HCT116 (cell line): Measurements from ENCODE around the gene CDC42SE2. TPM values are rescaled to one million over a fixed set of nuclear protein-coding genes. Genes with fewer than 3 reads are reported as not detected.

Experiments
- ATAC-seq: fragments of 200-7000 bp; cut with Tn5 transposase; 2 replicates; pipeline ENCODE4 v1.9.1; 2020; ENCODE audit warnings: mild to moderate bottlenecking, moderate library complexity
- BruUV-seq: library from RNA; stranded (reverse); fragments of 400-500 nt; replicated peaks from 2 replicates; lab custom pipeline; 2021; lab: Mats Ljungman, UMichigan
- CTCF ChIA-PET: fragments of 300-600 bp; sonication (Branson Sonifier 250); formaldehyde crosslinking; loops from one replicate; lab custom pipeline; 2021; ENCODE audit warnings: antibody characterized with exemption; lab: Charles Lee
- POLR2A ChIA-PET: fragments of 300-600, 350-600 bp; sonication (Branson Sonifier 250); formaldehyde crosslinking; loops from one replicate; lab custom pipeline; 2021; ENCODE audit warnings: antibody characterized with exemption; lab: Charles Lee
- RAD21 ChIA-PET, 2 experiments: fragments of 300-600 bp; sonication (Branson Sonifier 250); formaldehyde crosslinking; loops; one replicate each; lab custom pipeline; 2023; ENCODE audit warnings: low total read pairs in 2 of 2; ENCODE audit not compliant: uncharacterized antibody in 2 of 2, unreplicated experiment in 2 of 2, low non-redundant PET in 1 of 2; lab: Charles Lee
- DNase-seq: peaks from one replicate; pipeline ENCODE4 v3.0.0-alpha.2; 2010; ENCODE audit warnings: low read depth, low spot score
- H2AFZ ChIP-seq: fragments of 200-600 bp; shearing (Covaris generic), sonication (generic); 2 replicates; pipeline ENCODE4 v1.6.1; 2017; ENCODE audit warnings: low read depth, mixed run types, mixed read lengths, antibody characterized with exemption, low read length; ENCODE audit not compliant: poor library complexity, severe bottlenecking
- H3K27ac ChIP-seq: 2 replicates; pipeline ENCODE4 v1.5.1; 2012; ENCODE audit warnings: low read depth, low read length
- H3K27me3 ChIP-seq: fragments of 200-600 bp; sonication (generic); 2 replicates; pipeline ENCODE4 v1.6.1; 2016; ENCODE audit warnings: mixed run types, low read length, mixed read lengths; ENCODE audit not compliant: insufficient read depth
- H3K36me3 ChIP-seq, 2 experiments: fragments of 200-500 bp in 1 of 2; fragments of 200-600 bp in 1 of 2; sonication (Bioruptor generic) in 1 of 2; sonication (generic) in 1 of 2; 2 replicates each; pipeline versions ENCODE4 v1.5.1 to v1.6.1; 2014 to 2016; ENCODE audit warnings: low read length in 2 of 2, inconsistent platforms in 1 of 2, mixed read lengths in 1 of 2, mixed run types in 1 of 2; ENCODE audit not compliant: insufficient read depth in 2 of 2, control insufficient read depth in 1 of 2
- H3K4me1 ChIP-seq, 2 experiments: fragments of 200-600 bp in 1 of 2; sonication (generic) in 1 of 2; 2 replicates each; pipeline versions ENCODE4 v1.5.1 to v1.6.1; 2012 to 2017; ENCODE audit warnings: low read length in 2 of 2, inconsistent platforms in 1 of 2, mild to moderate bottlenecking in 1 of 2, mixed read lengths in 1 of 2, mixed run types in 1 of 2, moderate library complexity in 1 of 2; ENCODE audit not compliant: insufficient read depth in 2 of 2, control insufficient read depth in 1 of 2
- H3K4me2 ChIP-seq: fragments of 200-600 bp; sonication (generic); 2 replicates; pipeline ENCODE4 v1.6.1; 2017; ENCODE audit warnings: mixed run types, low read length, mixed read lengths
- H3K4me3 ChIP-seq, 2 experiments: fragments of 200-600 bp in 1 of 2; sonication (generic) in 1 of 2; replicated peaks in 1 of 2; 2 replicates each; pipeline ENCODE4 v1.5.1; 2011 to 2016; ENCODE audit warnings: low read length in 2 of 2, control low read depth in 1 of 2, low read depth in 1 of 2, mild to moderate bottlenecking in 1 of 2, mixed read lengths in 1 of 2, mixed run types in 1 of 2
- H3K79me2 ChIP-seq: fragments of 200-600 bp; sonication (generic); 2 replicates; pipeline ENCODE4 v1.6.1; 2017; ENCODE audit warnings: mild to moderate bottlenecking, mixed run types, low read length, moderate library complexity, mixed read lengths; ENCODE audit not compliant: insufficient read depth
- H3K9ac ChIP-seq: fragments of 200-600 bp; sonication (generic); 2 replicates; pipeline ENCODE4 v1.6.1; 2016; ENCODE audit warnings: low read length, mixed read lengths
- H3K9me2 ChIP-seq: fragments of 200-600 bp; sonication (generic), shearing (Covaris generic); 2 replicates; pipeline ENCODE4 v1.6.1; 2017; ENCODE audit warnings: mixed run types, mild to moderate bottlenecking, moderate library complexity; ENCODE audit not compliant: insufficient read depth
- H3K9me3 ChIP-seq, 2 experiments: fragments of 200-500 bp in 1 of 2; fragments of 200-600 bp in 1 of 2; sonication (Bioruptor generic) in 1 of 2; sonication (generic) in 1 of 2; 2 replicates each; pipeline ENCODE4 v1.6.1; 2014 to 2017; ENCODE audit warnings: low read length in 2 of 2, mixed read lengths in 2 of 2, inconsistent platforms in 1 of 2, low read depth in 1 of 2, mild to moderate bottlenecking in 1 of 2, mixed run types in 1 of 2, moderate library complexity in 1 of 2; ENCODE audit not compliant: control insufficient read depth in 1 of 2, insufficient read depth in 1 of 2
- H4K20me1 ChIP-seq: fragments of 200-600 bp; sonication (generic), shearing (Covaris generic); 2 replicates; pipeline ENCODE4 v1.6.1; 2017; ENCODE audit warnings: mixed run types, mild to moderate bottlenecking, moderate library complexity; ENCODE audit not compliant: insufficient read depth
- ATF3 ChIP-seq: IDR thresholded peaks from 2 replicates; pipeline ENCODE4 v1.6.1; 2012
- CBX3 ChIP-seq: IDR thresholded peaks from 2 replicates; pipeline ENCODE4 v1.6.1; 2012; ENCODE audit warnings: low read depth
- ELF1 ChIP-seq: IDR thresholded peaks from 2 replicates; pipeline ENCODE4 v1.6.1; 2012; ENCODE audit warnings: low read depth, borderline replicate concordance
- EZH2 ChIP-seq: fragments of 200-600 bp; sonication (generic); IDR thresholded peaks from 2 replicates; pipeline ENCODE4 v1.6.1; 2017; ENCODE audit warnings: antibody characterized with exemption, mixed run types
- EZH2phosphoT487 ChIP-seq: fragments of 200-600 bp; IDR thresholded peaks from 2 replicates; pipeline ENCODE4 v1.6.1; 2018; ENCODE audit warnings: antibody characterized with exemption, borderline replicate concordance
- POLR2A ChIP-seq: IDR thresholded peaks from 2 replicates; pipeline ENCODE4 v1.7.0; 2011; ENCODE audit warnings: borderline replicate concordance; ENCODE audit not compliant: insufficient read depth, insufficient read length; ENCODE audit errors: extremely low read depth
- POLR2AphosphoS5 ChIP-seq: IDR thresholded peaks from 2 replicates; pipeline ENCODE4 v1.6.1; 2011; ENCODE audit warnings: mild to moderate bottlenecking, low read depth, low read length, moderate library complexity
- SP1 ChIP-seq: IDR thresholded peaks from 2 replicates; pipeline ENCODE4 v1.6.1; 2012; ENCODE audit warnings: low read depth
- YY1 ChIP-seq: IDR thresholded peaks from 2 replicates; pipeline ENCODE4 v1.6.1; 2011; ENCODE audit warnings: low read length, low read depth, moderate library complexity, mild to moderate bottlenecking; ENCODE audit not compliant: insufficient replicate concordance; ENCODE audit errors: extremely low read depth
- ZFX ChIP-seq: fragments of 450-650 bp; IDR thresholded peaks from 2 replicates; pipeline ENCODE4 v1.6.1; 2017
- intact Hi-C: fragments of 100-400 bp; cut with micrococcal nuclease; formaldehyde crosslinking; loops from 2 replicates; pipeline ENCODE4 v1.10.0; 2022
- total RNA-seq: library from RNA; stranded (reverse); gene quantifications from one replicate; pipeline ENCODE4 v1.2.1, GENCODE V29; 2021; ENCODE audit not compliant: unreplicated experiment

Gene CDC42SE2
- total RNA-seq, 1 experiment from 2014 or later: 27.0 TPM

- Histone ChIP-seq H3K27ac (no peak overlapping the region), H4K20me1 (no peaks in the 10 kb centered on the region), H3K36me3 (peaks cover 4% of the 10 kb centered on the region in 2 experiments; a peak in 2 of 4 replicates), H3K79me2 (no peaks in the 10 kb centered on the region; the same call in 1 of the 2 replicates), H3K9ac (no peak overlapping the region), H3K4me1 (peaks cover 0 to 5% of the 10 kb centered on the region in 2 experiments; a peak in 1 of 4 replicates), H3K9me2 (no peaks in the 10 kb centered on the region), H3K9me3 (no peaks in the 10 kb centered on the region), H3K4me3 (no peak overlapping the region), H3K27me3 (no peaks in the 10 kb centered on the region), H3K4me2 (no peak overlapping the region), H2AFZ (no peak overlapping the region)
- ChIA-PET POLR2A (no interaction called here), CTCF (no interaction called here), RAD21 (no interaction called here)
- ATAC-seq (no peak), DNase-seq (no peak)
- TF ChIP-seq ATF3 (no peak), ZFX (no peak), EZH2phosphoT487 (no peak), YY1 (no peak), POLR2A (no peak), ELF1 (no peak), EZH2 (no peak), POLR2AphosphoS5 (no peak)
- BruUV-seq: TSS peak; percentile 34
- intact Hi-C loops: loop anchor here (10.0 kb wide), 1 partner anchor 1482 kb away; the partner anchor contains the start of gene CHSY3
Measured at GRCh38 chr5:131386779-131387178, 122.9 kb downstream of the CDC42SE2 start.

GRCh38 chr5:131387255-131387654 lies 123.4 kb downstream of the CDC42SE2 start:
- Histone ChIP-seq H3K9ac (no peak overlapping the region), H3K36me3 (peaks cover 4 to 6% of the 10 kb centered on the region in 2 experiments; a peak in 2 of 4 replicates), H3K79me2 (no peaks in the 10 kb centered on the region; the same call in 1 of the 2 replicates), H4K20me1 (no peaks in the 10 kb centered on the region), H3K27ac (no peak overlapping the region), H3K4me3 (no peak overlapping the region), H3K27me3 (no peaks in the 10 kb centered on the region), H3K4me2 (no peak overlapping the region), H3K9me2 (no peaks in the 10 kb centered on the region), H3K9me3 (no peaks in the 10 kb centered on the region), H3K4me1 (peaks cover 0 to 4% of the 10 kb centered on the region in 2 experiments; a peak in 1 of 4 replicates), H2AFZ (no peak overlapping the region)
- BruUV-seq: no TSS peak
- ChIA-PET CTCF (no interaction called here), RAD21 (no interaction called here), POLR2A (no interaction called here)
- intact Hi-C loops: loop anchor here (10.0 kb wide), 1 partner anchor 1482 kb away; the partner anchor contains the start of gene CHSY3
- ATAC-seq (no peak), DNase-seq (no peak)
- no peak for TF ChIP-seq POLR2AphosphoS5
- TF ChIP-seq SP1: no peak
- TF ChIP-seq EZH2: no peak
- TF ChIP-seq ELF1: no peak
- no peak for TF ChIP-seq CBX3
- no peak for TF ChIP-seq ATF3
